ENCODE results near the gene DLG2.

DLG2 gene

DNA sequence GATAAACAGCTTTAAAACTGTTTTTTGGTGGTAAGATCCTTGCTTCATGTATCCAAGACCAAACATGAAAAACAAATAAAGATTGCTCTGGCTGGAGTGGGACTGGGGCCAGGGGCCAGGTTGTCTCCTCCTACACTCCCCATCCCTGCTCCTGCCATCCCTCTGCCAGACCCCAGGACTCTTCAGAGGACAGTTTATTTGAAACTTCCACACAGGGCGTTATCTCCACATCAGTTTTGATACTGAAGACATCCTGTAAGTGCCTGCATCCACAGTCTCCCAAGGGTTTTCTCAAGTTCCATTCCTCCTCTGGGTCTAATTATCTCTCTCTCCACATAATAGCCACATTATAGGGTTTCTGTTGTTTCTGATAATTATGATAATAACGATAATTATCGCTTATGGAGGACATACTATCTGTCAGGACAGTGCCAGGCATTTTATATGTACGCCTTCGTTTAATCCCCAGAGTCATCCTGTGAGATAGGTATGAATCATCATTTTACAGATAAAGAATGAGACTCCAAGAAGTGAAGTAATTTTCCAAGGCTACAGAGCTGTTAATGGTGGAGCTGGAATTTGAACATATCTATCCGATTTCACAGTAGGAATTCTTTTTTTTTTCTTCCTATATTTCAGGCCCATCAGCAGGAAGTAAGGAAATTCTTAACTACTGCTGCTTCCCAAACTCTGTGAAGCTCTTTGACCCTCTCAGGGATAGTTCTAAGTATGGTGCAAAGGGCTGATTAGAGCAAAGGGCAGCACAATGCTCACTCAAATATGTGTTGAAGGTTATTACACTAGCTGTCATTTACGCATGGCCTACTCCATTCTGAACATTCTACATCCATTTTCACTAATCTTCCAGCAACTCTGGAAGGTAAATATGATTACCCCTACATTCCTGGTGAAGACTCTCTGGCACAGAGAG lies 1852.9 kb downstream of the DLG2 start:
- H3K4me3 ChIP-seq (ENCODE audit: low read depth, low read length): no peak overlapping the region
- TF ChIP-seq, protein P1, sequence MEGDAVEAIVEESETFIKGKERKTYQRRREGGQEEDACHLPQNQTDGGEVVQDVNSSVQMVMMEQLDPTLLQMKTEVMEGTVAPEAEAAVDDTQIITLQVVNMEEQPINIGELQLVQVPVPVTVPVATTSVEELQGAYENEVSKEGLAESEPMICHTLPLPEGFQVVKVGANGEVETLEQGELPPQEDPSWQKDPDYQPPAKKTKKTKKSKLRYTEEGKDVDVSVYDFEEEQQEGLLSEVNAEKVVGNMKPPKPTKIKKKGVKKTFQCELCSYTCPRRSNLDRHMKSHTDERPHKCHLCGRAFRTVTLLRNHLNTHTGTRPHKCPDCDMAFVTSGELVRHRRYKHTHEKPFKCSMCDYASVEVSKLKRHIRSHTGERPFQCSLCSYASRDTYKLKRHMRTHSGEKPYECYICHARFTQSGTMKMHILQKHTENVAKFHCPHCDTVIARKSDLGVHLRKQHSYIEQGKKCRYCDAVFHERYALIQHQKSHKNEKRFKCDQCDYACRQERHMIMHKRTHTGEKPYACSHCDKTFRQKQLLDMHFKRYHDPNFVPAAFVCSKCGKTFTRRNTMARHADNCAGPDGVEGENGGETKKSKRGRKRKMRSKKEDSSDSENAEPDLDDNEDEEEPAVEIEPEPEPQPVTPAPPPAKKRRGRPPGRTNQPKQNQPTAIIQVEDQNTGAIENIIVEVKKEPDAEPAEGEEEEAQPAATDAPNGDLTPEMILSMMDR (IDR thresholded peaks at IDR 0.05; ENCODE audit: low read depth, low read length): no peak

- no peak overlapping the region for H3K4me3 ChIP-seq (ENCODE audit: low read depth, low read length)
- TF ChIP-seq, protein P1 (IDR thresholded peaks at IDR 0.05; ENCODE audit: low read depth, low read length): no peak
Observed at GRCh38 chr11:83768489-83768888, 1858.7 kb downstream of the DLG2 start.

- TF ChIP-seq, protein P1 (IDR thresholded peaks at IDR 0.05; ENCODE audit: low read depth, low read length): no peak
Observed at GRCh38 chr11:83766932-83767331, 1860.2 kb downstream of the DLG2 start.

DNA sequence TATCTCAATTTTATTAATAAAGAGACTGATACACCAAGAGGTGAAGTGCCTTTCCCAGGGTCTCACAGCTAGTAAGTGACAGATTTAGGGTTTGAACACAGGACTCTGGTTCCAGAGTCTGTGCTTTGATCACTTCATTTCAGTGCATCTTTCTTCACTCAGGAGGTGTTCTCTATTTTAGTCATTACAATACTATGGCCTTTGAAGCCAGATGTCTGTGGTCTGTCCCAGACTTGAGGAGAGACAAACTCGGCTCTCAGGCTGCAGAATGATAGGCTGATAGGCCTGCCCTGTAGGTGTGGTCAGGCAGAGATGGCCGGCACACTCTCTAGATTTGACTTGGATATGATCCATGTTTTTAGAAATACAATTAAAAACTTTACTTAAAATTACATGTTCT lies 1862.5 kb downstream of the DLG2 start:
- TF ChIP-seq, protein P1 (IDR thresholded peaks at IDR 0.05; ENCODE audit: low read depth, low read length): no peak

More at GRCh38 chr11:83766932-83767331, 1860.2 kb downstream of the DLG2 start:
- no peak overlapping the region for H3K4me3 ChIP-seq (ENCODE audit: low read depth, low read length)

GRCh38 chr11:83760932-83761331 lies 1866.2 kb downstream of the DLG2 start:
- TF ChIP-seq, protein P1 (IDR thresholded peaks at IDR 0.05; ENCODE audit: low read depth, low read length): no peak
- H3K4me3 ChIP-seq (ENCODE audit: low read depth, low read length): no peak overlapping the region

More for the DNA sequence above, 1862.5 kb downstream of the DLG2 start:
- H3K4me3 ChIP-seq (ENCODE audit: low read depth, low read length): no peak overlapping the region

DNA sequence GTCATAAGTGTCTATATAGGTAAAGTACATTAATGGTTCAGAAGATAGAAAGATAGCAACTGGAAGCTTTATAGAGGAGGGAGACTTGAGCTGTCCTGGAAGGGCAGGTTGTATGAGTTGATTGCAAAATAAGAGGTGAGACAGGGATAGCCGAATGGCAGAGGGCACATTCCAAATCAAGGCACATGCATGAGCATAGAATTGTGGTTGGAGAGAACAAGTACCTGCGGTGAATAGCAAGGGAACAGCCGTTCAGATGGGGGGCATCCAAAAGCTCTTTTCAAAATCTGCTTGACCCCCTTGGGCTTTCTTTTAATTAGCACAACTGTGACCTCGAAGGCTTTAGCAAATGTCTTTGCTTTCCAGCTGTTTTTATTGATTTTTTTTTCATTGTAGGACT lies 1868.0 kb downstream of the DLG2 start:
- TF ChIP-seq, protein P1 (IDR thresholded peaks at IDR 0.05; ENCODE audit: low read depth, low read length): no peak
- H3K4me3 ChIP-seq (ENCODE audit: low read depth, low read length): no peak overlapping the region

DNA sequence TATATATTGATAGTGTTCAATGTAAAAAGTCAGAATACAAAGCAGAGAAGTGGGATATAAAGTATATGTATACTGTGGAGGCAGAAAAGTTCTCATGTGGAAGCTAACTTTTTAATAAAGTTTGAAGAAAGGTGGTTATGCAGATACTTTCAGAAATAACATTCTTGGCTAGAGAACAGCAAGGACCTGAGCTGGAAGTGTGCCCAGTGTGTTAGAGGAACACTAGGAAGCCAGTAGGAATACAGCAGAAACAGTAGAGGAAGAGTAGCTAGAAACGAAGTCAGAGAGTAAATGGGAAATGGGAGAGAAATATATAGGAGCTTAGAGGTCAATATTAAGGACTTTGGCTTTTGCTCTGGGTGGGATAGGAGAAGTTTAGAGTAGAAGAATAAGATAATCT lies 1876.1 kb downstream of the DLG2 start:
- TF ChIP-seq, protein P1 (IDR thresholded peaks at IDR 0.05; ENCODE audit: low read depth, low read length): no peak
- no peak overlapping the region for H3K4me3 ChIP-seq (ENCODE audit: low read depth, low read length)

All from WI38 (cell line).